NCI-H2081 treated with DMSO at 0.1 percent for 48 hours (cell line): Measurements from ENCODE around the gene TMEM89.
A peak's percentile ranks its signal among the peaks of the same experiment; 100 is the strongest.

ENCODE experiments used
- DNase-seq: peaks from one replicate; lab custom pipeline; 2025; lab: John Stamatoyannopoulos, UW

Gene TMEM89

DNA sequence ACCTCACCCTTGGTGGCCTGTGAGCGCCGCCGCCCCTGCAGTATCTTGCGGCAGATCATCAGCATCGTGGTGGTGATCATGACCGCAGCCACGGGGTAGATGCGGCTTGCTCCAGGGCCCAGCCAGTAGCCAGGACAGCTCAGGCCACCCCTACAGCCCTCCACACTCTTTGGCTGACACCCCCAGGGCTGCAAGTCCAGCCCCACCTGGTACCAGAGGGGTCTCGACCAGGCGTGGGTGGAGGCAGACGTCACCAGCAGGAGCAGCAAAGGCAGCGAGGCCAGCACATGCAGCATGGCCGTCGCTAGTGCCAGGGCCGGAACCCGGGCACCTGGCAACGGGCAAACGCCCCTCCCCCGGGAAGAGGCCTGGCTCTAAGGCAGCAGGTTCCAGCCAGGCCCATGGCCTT lies at the start of gene TMEM89:
TMEM89 (minus strand) TSS at position 309 of the 409 bp plus-strand sequence; CDS start at position 296, 13 bp downstream.
- DNase-seq, result no peak

DNA sequence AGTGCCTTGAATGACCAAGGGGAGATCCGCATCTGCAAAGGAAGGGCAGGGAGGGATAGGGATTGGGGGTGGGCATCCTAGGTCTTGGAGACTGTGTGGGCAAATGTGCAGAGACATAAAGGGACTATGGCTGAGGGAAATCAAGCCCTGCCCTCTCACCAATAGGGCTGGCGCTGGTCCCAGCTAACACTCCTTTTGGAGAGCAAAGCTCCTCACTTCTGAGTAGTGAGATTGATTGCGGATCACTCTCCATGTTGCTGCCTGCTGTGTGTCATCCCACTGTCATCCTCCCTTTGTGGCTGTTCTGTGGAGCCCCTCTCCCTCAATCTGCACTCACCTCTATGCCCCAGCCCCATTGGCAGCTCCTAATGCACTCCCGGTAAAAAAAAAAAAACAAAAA lies 43.4 kb upstream of the TMEM89 start:
- no peak for DNase-seq

DNA sequence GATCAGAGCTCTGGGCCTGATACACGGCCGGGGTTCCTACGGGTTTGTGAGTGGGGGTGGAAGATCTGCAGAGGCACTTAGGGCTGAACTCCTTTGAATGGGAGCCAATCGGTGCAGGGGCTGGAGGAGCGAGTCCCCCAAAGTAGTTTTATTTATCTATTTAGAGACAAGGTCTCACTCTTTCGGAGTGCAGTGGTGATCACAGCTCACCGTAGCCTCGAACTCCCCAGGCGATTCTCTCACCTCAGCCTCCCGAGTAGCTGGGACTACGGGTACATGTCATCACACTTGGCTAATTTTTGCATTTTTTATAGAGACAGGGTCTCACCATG lies 42.7 kb upstream of the TMEM89 start:
- DNase-seq, result no peak

- DNase-seq, result peak; percentile 81
These were observed 42.1 kb upstream of the TMEM89 start for GRCh38 chr3:48663489-48664312.

GRCh38 chr3:48662753-48663488 lies 41.4 kb upstream of the TMEM89 start, which contains the start of gene CELSR3:
TSS of gene CELSR3 (minus strand) at chr3:48662886. CDS start at chr3:48662634, 252 bp downstream.
- DNase-seq, result peak; percentile 17

DNA sequence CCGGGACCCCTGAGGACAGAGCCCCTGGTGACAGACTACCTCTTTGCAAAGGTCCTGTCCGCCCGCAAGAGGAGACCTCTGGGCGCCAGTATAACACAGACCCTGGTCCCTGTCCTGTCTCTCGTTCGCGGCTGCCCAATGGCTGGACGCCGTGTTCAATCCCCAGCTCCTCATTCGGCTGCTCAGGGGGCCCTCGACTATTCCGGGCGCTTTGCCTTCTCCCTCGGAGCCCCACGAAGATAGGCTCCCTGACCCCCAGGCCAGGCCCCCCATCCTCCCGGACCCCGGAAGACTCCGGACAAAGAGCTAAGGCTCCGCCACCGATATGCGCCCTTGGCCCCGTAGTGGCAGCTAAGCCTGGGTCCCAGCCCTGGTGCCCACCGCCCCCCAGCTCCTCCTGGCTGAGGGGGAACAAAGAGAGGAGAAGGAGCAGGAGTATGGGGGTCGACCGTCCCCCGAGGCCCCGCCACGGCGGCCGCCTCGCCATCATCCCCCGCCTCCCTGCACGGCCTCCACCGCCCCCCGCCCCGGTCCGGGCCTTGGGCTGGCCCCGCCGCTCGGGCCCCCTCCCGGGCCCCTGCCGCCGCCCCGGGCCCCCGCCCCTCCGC lies 40.7 kb upstream of the TMEM89 start:
- DNase-seq, result no peak

- no peak for DNase-seq
These were observed 40.1 kb upstream of the TMEM89 start for GRCh38 chr3:48661501-48662144.

- DNase-seq, result no peak
These were observed 39.3 kb upstream of the TMEM89 start for GRCh38 chr3:48660800-48661400.

- no peak for DNase-seq
These were observed 35.3 kb upstream of the TMEM89 start for GRCh38 chr3:48656841-48657281.

- DNase-seq, result no peak
These were observed 34.7 kb upstream of the TMEM89 start for GRCh38 chr3:48656061-48656840.

DNA sequence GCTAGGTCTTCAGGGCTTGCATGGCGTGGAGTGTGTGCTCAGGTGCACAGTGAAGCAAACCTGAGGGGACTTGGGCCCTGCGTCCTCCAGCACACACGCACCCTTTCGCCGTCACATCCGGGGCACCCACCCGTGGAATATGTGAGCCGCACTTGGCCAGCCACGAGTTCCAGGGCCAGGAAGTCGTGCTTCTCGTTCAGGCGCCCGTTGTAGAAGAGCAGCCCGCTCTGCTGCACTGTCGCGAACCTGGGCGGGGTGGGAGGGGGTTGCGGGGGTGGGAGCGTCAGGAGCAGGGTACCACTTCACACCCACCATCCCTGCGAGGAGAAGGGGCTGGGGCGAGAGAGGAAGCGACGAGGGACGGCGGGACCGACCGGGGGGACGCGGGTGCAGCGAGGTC lies 34.0 kb upstream of the TMEM89 start:
- no peak for DNase-seq

- DNase-seq, result no peak
These were observed 33.5 kb upstream of the TMEM89 start for GRCh38 chr3:48655063-48655462.

GRCh38 chr3:48652923-48653715 lies 31.6 kb upstream of the TMEM89 start:
- DNase-seq, result no peak

GRCh38 chr3:48651771-48652170 lies 30.2 kb upstream of the TMEM89 start:
- DNase-seq, result no peak

GRCh38 chr3:48650723-48651122 lies 29.2 kb upstream of the TMEM89 start:
- DNase-seq, result no peak

GRCh38 chr3:48648188-48648850 lies 26.8 kb upstream of the TMEM89 start:
- no peak for DNase-seq

DNA sequence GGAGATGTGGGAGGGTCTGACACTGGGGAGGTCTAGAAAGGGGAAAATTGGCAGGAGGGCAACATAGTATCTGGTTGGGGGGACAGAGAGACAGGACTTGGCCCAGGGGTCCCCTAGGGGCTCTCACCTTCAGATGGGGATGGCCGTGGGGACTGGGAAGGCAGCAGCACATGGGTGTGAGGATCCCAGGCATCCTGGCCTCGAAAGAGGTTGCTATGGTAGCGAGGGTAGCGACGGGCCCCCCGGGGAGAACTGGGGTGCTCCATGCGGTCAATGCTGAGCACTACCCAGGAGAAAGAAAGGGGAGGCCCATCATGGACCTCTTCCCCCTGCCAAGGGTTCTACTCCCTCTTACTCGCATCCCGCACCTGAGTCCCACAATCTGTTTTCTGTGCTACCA lies 26.1 kb upstream of the TMEM89 start:
- DNase-seq, result no peak

DNA sequence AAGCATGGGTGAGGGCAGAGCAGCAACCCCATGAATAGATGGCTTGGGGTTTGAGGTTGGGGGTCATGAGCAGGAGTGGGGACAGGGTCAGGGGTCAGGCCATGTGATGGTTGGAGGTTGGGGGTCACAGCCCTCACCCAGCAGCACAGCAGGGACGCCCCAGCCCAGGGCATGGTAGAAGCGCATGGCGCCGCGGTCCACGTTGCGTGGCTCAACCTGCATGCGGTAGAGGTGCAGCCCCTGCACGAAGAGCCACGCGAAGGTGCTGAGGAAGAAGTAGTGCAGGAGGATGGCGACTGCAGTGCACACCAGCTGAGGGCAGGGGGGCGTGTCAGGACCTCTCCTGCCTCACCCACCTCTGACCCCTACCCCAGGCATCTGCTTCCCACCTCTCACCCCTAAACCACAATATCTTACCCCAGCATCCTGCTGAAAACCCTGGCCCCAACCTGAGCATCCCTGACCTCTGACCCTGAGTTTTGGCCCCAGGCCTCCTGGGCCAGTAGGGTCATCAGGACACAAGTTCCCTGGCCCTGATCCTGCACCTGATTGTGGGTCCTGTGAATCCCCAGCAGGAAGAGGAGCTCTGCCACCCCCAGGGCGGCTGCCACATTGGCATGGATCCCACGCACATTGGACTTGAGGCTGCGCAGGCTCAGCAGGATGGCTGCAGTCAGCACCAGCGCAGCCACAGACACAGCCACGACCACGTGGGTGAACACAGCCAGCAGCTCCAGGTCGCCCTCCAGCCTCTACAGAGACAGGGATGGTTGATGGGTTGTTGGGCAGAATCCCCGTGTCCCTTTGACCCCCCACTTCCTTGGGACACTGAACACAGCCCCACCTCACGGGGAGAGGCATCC lies 23.6 kb upstream of the TMEM89 start:
- no peak for DNase-seq

- DNase-seq, result no peak
These were observed 21.0 kb upstream of the TMEM89 start for GRCh38 chr3:48642605-48643004.
